Measurements from ENCODE around the gene SLC2A10. TPM values are rescaled to one million over a fixed set of nuclear protein-coding genes. Genes with fewer than 3 reads are reported as not detected.

SLC2A10 gene
- total and polyA plus RNA-seq, 10 of the 15 experiments (the other 5 are each of a cell fraction or from before 2014, with no cell fraction given): not detected

- no peaks in the 10 kb centered on the region for H3K79me2 ChIP-seq (ENCODE audit: control insufficient read depth, insufficient read depth, low read length)
- ChIA-PET RAD21 (ENCODE audit: unreplicated experiment) (no interaction called here), SMC1A (ENCODE audit: uncharacterized antibody, unreplicated experiment) (no interaction called here), POLR2A (no interaction called here), CTCF (no interaction called here)
- no peaks in the 10 kb centered on the region for H4K20me1 ChIP-seq (ENCODE audit: control insufficient read depth, insufficient read depth)
- no peaks in the 10 kb centered on the region; a peak in 1 of 4 replicates for H3K27me3 ChIP-seq (replicated peaks in 1 of 2; ENCODE audit: control insufficient read depth in 2 of 2, insufficient read depth in 2 of 2, low read length in 1 of 2)
- H3K4me1 ChIP-seq (ENCODE audit: control insufficient read depth, insufficient read depth, low read length): no peaks in the 10 kb centered on the region
- no peak overlapping the region for H3K27ac ChIP-seq (ENCODE audit: control insufficient read depth, insufficient read depth)
- no peaks in the 10 kb centered on the region for H3K9me3 ChIP-seq (replicated peaks; ENCODE audit: control insufficient read depth, insufficient read depth, low read length)
- no peak for TF ChIP-seq NR2F1 (conservative IDR thresholded peaks at IDR 0.05)
- TF ChIP-seq HDAC6 (IDR thresholded peaks at IDR 0.05; ENCODE audit: unreplicated experiment): no peak
- no peak for TF ChIP-seq MYC (IDR thresholded peaks at IDR 0.05; ENCODE audit: insufficient read depth, insufficient read length, insufficient replicate concordance, low read length, severe bottlenecking)
- TF ChIP-seq PKNOX1 (IDR thresholded peaks at IDR 0.05): no peak
- no peak for TF ChIP-seq YBX1 (IDR thresholded peaks at IDR 0.05)
- in situ Hi-C loops (cut with MboI) (no loop called here), intact Hi-C loops (cut with micrococcal nuclease; ENCODE audit: unreplicated experiment) (no loop called here)
- no peak overlapping the region for H3K4me3 ChIP-seq
- ATAC-seq (no peak), DNase-seq (ENCODE audit: low read depth, low spot score) (no peak), FAIRE-seq (no peak)
- no peak overlapping the region for H3K4me2 ChIP-seq (ENCODE audit: control insufficient read depth, insufficient read depth)
- 35% methylated on average over 7 of the region's 7 CpGs for WGBS (ENCODE audit: insufficient coverage, insufficient replicate concordance, low lambda C conversion rate, missing lambda C conversion rate)
- H3K36me3 ChIP-seq (ENCODE audit: control insufficient read depth in 2 of 2, insufficient read depth in 2 of 2, low read length in 1 of 2): no peaks in the 10 kb centered on the region
- H2AFZ ChIP-seq (ENCODE audit: control insufficient read depth, low read depth, low read length): no peak overlapping the region
- BruUV-seq (replicated peaks): no TSS peak
- H3K9ac ChIP-seq (ENCODE audit: control insufficient read depth, insufficient read depth, low read length): no peak overlapping the region
Observed at GRCh38 chr20:46777331-46777730, 67.9 kb downstream of the SLC2A10 start.

GRCh38 chr20:46779831-46780230 lies 70.4 kb downstream of the SLC2A10 start:
- 52% methylated on average over 4 of the region's 4 CpGs for WGBS (ENCODE audit: insufficient coverage, insufficient replicate concordance, low lambda C conversion rate, missing lambda C conversion rate)
- no TSS peak for BruUV-seq (replicated peaks)

More at GRCh38 chr20:46779831-46780230, 70.4 kb downstream of the SLC2A10 start:
- Histone ChIP-seq H3K27ac (ENCODE audit: control insufficient read depth, insufficient read depth) (no peak overlapping the region), H3K9me3 (replicated peaks; ENCODE audit: control insufficient read depth, insufficient read depth, low read length) (no peaks in the 10 kb centered on the region), H2AFZ (ENCODE audit: control insufficient read depth, low read depth, low read length) (no peak overlapping the region), H3K4me2 (ENCODE audit: control insufficient read depth, insufficient read depth) (no peak overlapping the region), H3K36me3 (ENCODE audit: control insufficient read depth in 2 of 2, insufficient read depth in 2 of 2, low read length in 1 of 2) (no peaks in the 10 kb centered on the region), H3K4me1 (ENCODE audit: control insufficient read depth, insufficient read depth, low read length) (no peaks in the 10 kb centered on the region), H3K4me3 (no peak overlapping the region), H4K20me1 (ENCODE audit: control insufficient read depth, insufficient read depth) (no peaks in the 10 kb centered on the region), H3K9ac (ENCODE audit: control insufficient read depth, insufficient read depth, low read length) (no peak overlapping the region), H3K79me2 (ENCODE audit: control insufficient read depth, insufficient read depth, low read length) (no peaks in the 10 kb centered on the region), H3K27me3 (replicated peaks in 1 of 2; ENCODE audit: control insufficient read depth in 2 of 2, insufficient read depth in 2 of 2, low read length in 1 of 2) (no peaks in the 10 kb centered on the region)
- FAIRE-seq (no peak), DNase-seq (ENCODE audit: low read depth, low spot score) (no peak), ATAC-seq (no peak)
- intact Hi-C loops (cut with micrococcal nuclease; ENCODE audit: unreplicated experiment): no loop called here
- ChIA-PET RAD21 (ENCODE audit: unreplicated experiment) (no interaction called here), POLR2A (no interaction called here), CTCF (no interaction called here), SMC1A (ENCODE audit: uncharacterized antibody, unreplicated experiment) (no interaction called here)
- in situ Hi-C loops (cut with MboI): no loop called here
- TF ChIP-seq TAF1 (IDR thresholded peaks at IDR 0.05; ENCODE audit: borderline replicate concordance, low read depth, low read length) (no peak), ETV6 (conservative IDR thresholded peaks at IDR 0.05 in 1 of 2, IDR thresholded peaks at IDR 0.05 in 1 of 2; ENCODE audit: borderline replicate concordance in 1 of 2, low read depth in 1 of 2) (no peak), HDGF (IDR thresholded peaks at IDR 0.05) (no peak), NKRF (conservative IDR thresholded peaks at IDR 0.05) (no peak), IKZF2 (IDR thresholded peaks at IDR 0.05) (no peak), EED (IDR thresholded peaks at IDR 0.05; ENCODE audit: low read depth) (no peak)

Data from GM12878 (cell line).